Upper lobe of left lung (tissue), 6 donors: Measurements from ENCODE around the gene MAEA. TPM values are rescaled to one million over a fixed set of nuclear protein-coding genes. Genes with fewer than 3 reads are reported as not detected.
A peak's percentile ranks its signal among the peaks of the same experiment; 100 is the strongest.

Experiments used
- ATAC-seq, 2 donors: fragments of 200-7000 bp; cut with Tn5 transposase; one replicate each; pipeline ENCODE4 v1.9.1; 2022; ENCODE audit warnings: mild to moderate bottlenecking in 2 of 2, moderate library complexity in 2 of 2; ENCODE audit not compliant: low FRiP score in 2 of 2
- DNase-seq, 2 donors: peaks; one replicate each; pipeline ENCODE4 v3.0.0-alpha.2; 2019 to 2020
- H3K27ac ChIP-seq, 4 donors: fragments of 200-600 bp; sonication (generic); one replicate each; pipeline ENCODE4 v1.5.1; 2016 to 2019
- H3K27me3 ChIP-seq, 4 donors: fragments of 200-600 bp; sonication (generic); one replicate each; pipeline ENCODE4 v1.5.1; 2017 to 2019
- H3K36me3 ChIP-seq, 4 donors: fragments of 200-600 bp; sonication (generic); one replicate each; pipeline ENCODE4 v1.5.1; 2016 to 2019
- H3K4me1 ChIP-seq, 4 donors: fragments of 200-600 bp; sonication (generic); one replicate each; pipeline ENCODE4 v1.5.1; 2018 to 2019
- H3K4me3 ChIP-seq, 4 donors: fragments of 200-600 bp; sonication (generic); one replicate each; pipeline ENCODE4 v1.5.1; 2017 to 2019; ENCODE audit warnings: mild to moderate bottlenecking in 2 of 4, moderate library complexity in 1 of 4
- H3K9me3 ChIP-seq, 4 donors: fragments of 200-600 bp; sonication (generic); one replicate each; pipeline ENCODE4 v1.5.1; 2018 to 2019
- CTCF ChIP-seq, 6 experiments: fragments of 450-650 bp in 4 of 6; fragments of 200-600 bp in 2 of 6; sonication (generic) in 2 of 6; IDR thresholded peaks; one replicate each; pipeline ENCODE4 v1.5.1; 2016 to 2019; ENCODE audit warnings: antibody characterized with exemption in 6 of 6
- EP300 ChIP-seq, 4 donors: sonication (generic); formaldehyde crosslinking; IDR thresholded peaks; one replicate each; pipeline ENCODE4 v1.5.1; 2017; ENCODE audit warnings: antibody characterized with exemption in 4 of 4, control low read depth in 2 of 4
- POLR2A ChIP-seq, 4 donors: fragments of 450-650 bp; IDR thresholded peaks; one replicate each; pipeline ENCODE4 v1.5.1; 2016 to 2017; ENCODE audit warnings: antibody characterized with exemption in 4 of 4, mild to moderate bottlenecking in 2 of 4
- POLR2AphosphoS5 ChIP-seq, 2 donors: sonication (generic); formaldehyde crosslinking; IDR thresholded peaks; one replicate each; pipeline ENCODE4 v1.5.1; 2017; ENCODE audit warnings: antibody characterized with exemption in 2 of 2
- WGBS, 2 donors: methylation state at CpG; one replicate each; pipeline ENCODE4 v1.1.5; 2017 to 2018; 5-methylcytosine and 5-hydroxymethylcytosine counted together
- total RNA-seq, 6 donors: library from RNA; depleted of rRNA in 4 of 6; stranded (reverse); fragments of >200 nt in 4 of 6; gene quantifications; one replicate each; pipeline versions ENCODE4 v1.1.0 to v1.2.1, GENCODE V29; 2016 to 2021
- donor health status: DM: no; HTN: no; CAD: no; lungs with moderate emphysema.
- donor health status: DM: no; HTN: yes; CAD: no; lungs with severe emphysema.

The MAEA gene
- total RNA-seq, 6 donors from 2014 or later = 58.5 to 289 (median 73.0) TPM

GRCh38 chr4:1315306-1315705 lies 25.6 kb downstream of the MAEA start:
- Histone ChIP-seq H3K27ac (no peak overlapping the region), H3K27me3 (no peaks in the 10 kb centered on the region), H3K4me1 (peaks cover 6 to 18% (median 10%) of the 10 kb centered on the region in 4 donors), H3K36me3 (peaks cover 24 to 75% (median 64%) of the 10 kb centered on the region in 4 donors), H3K4me3 (no peak overlapping the region), H3K9me3 (no peaks in the 10 kb centered on the region)
- WGBS, 2 donors = 94 to 95% methylated on average over 27 to 28 of the region's 28 CpGs
- ATAC-seq = no peak
- TF ChIP-seq POLR2A (IDR thresholded peaks at IDR 0.05) (no peak), EP300 (IDR thresholded peaks at IDR 0.05) (no peak), CTCF (IDR thresholded peaks at IDR 0.05) (no peak)
- peak in 1 of 2 donors; percentile 79 for DNase-seq

GRCh38 chr4:1315836-1316536 lies 26.3 kb downstream of the MAEA start:
- peaks cover under 1 to 11% (median 4%) of the 10 kb centered on the region in 4 donors for H3K4me1 ChIP-seq
- ATAC-seq (no peak), DNase-seq (peak in 1 of 2 donors; percentile 43)
- H3K36me3 ChIP-seq = peaks cover 24 to 81% (median 64%) of the 10 kb centered on the region in 4 donors
- TF ChIP-seq EP300 (IDR thresholded peaks at IDR 0.05) = no peak
- no peak for TF ChIP-seq POLR2AphosphoS5 (IDR thresholded peaks at IDR 0.05)
- H3K4me3 ChIP-seq = no peak overlapping the region
- no peaks in the 10 kb centered on the region for H3K9me3 ChIP-seq
- no peaks in the 10 kb centered on the region for H3K27me3 ChIP-seq
- WGBS, 2 donors = 90 to 92% methylated on average over 14 to 21 of the region's 27 CpGs
- no peak overlapping the region for H3K27ac ChIP-seq

GRCh38 chr4:1316537-1317168 lies 27.0 kb downstream of the MAEA start:
- H3K27me3 ChIP-seq = no peaks in the 10 kb centered on the region
- TF ChIP-seq POLR2AphosphoS5 (IDR thresholded peaks at IDR 0.05) = no peak
- no peak for TF ChIP-seq CTCF (IDR thresholded peaks at IDR 0.05)
- no peak for TF ChIP-seq POLR2A (IDR thresholded peaks at IDR 0.05)
- TF ChIP-seq EP300 (IDR thresholded peaks at IDR 0.05) = no peak
- DNase-seq (peak in 1 of 2 donors; percentile 53), ATAC-seq (no peak)
- no peak overlapping the region for H3K27ac ChIP-seq
- 86 to 89% methylated on average over 12 to 13 of the region's 16 CpGs for WGBS, 2 donors
- H3K36me3 ChIP-seq = peaks cover 24 to 82% (median 64%) of the 10 kb centered on the region in 4 donors
- H3K4me3 ChIP-seq = no peak overlapping the region
- H3K4me1 ChIP-seq = peaks cover 0 to 4% (median 0%) of the 10 kb centered on the region in 4 donors
- H3K9me3 ChIP-seq = no peaks in the 10 kb centered on the region

- Histone ChIP-seq H3K27ac (no peak overlapping the region), H3K36me3 (peaks cover 24 to 89% (median 65%) of the 10 kb centered on the region in 4 donors), H3K9me3 (no peaks in the 10 kb centered on the region), H3K4me1 (peaks cover 0 to 3% (median 0%) of the 10 kb centered on the region in 4 donors), H3K4me3 (no peak overlapping the region), H3K27me3 (no peaks in the 10 kb centered on the region)
- no peak for ATAC-seq
- DNase-seq = peak in 1 of 2 donors; percentile 65
- WGBS, 2 donors = 93 to 95% methylated on average over 22 to 29 of the region's 29 CpGs
- TF ChIP-seq POLR2A (IDR thresholded peaks at IDR 0.05) (no peak), CTCF (IDR thresholded peaks at IDR 0.05) (no peak), EP300 (IDR thresholded peaks at IDR 0.05) (no peak), POLR2AphosphoS5 (IDR thresholded peaks at IDR 0.05) (no peak)
Observed at GRCh38 chr4:1317177-1318045, 27.7 kb downstream of the MAEA start.

- Histone ChIP-seq H3K9me3 (no peaks in the 10 kb centered on the region), H3K27ac (no peak overlapping the region), H3K27me3 (no peaks in the 10 kb centered on the region), H3K4me1 (peaks cover 0 to 3% (median 0%) of the 10 kb centered on the region in 4 donors), H3K4me3 (no peak overlapping the region), H3K36me3 (peaks cover 21 to 87% (median 62%) of the 10 kb centered on the region in 4 donors)
- no peak for DNase-seq
- no peak for TF ChIP-seq POLR2AphosphoS5 (IDR thresholded peaks at IDR 0.05)
- no peak for TF ChIP-seq POLR2A (IDR thresholded peaks at IDR 0.05)
- TF ChIP-seq EP300 (IDR thresholded peaks at IDR 0.05) = no peak
- TF ChIP-seq CTCF (IDR thresholded peaks at IDR 0.05) = no peak
- ATAC-seq = no peak
- WGBS, 2 donors = 95 to 100% methylated on average over 13 of the region's 13 CpGs
Observed at GRCh38 chr4:1318046-1318375, 28.3 kb downstream of the MAEA start.
